Measurements from ENCODE around the gene ZNF469.

DNA sequence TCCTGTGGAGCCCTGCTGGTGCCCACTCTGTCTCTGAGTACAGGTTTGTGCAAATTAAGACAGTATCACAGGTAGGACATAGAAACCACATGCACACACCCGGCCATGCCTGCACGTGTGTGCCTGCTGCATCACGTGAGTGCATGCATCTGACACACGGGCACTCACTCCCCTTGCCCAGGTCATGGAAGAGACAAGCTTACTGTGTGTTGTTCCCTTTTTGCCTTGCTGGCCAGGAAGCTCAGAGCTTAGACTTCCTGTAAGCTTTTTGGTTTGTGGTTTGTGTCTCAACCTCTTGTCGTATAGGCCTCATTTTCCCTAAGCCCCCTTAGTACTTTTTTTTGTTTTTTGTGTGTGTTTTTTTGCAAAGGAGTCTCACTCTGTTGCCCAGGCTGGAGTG lies 25.0 kb downstream of the ZNF469 start:
- TF ChIP-seq REST (IDR thresholded peaks at IDR 0.05; ENCODE audit: borderline replicate concordance) = no peak
- TF ChIP-seq CTCF (IDR thresholded peaks at IDR 0.05; ENCODE audit: poor library complexity, severe bottlenecking) = no peak
- no peak for TF ChIP-seq RAD21 (conservative IDR thresholded peaks at IDR 0.05)
- TF ChIP-seq SMC3 (conservative IDR thresholded peaks at IDR 0.05; ENCODE audit: poor library complexity) = no peak
- no peak for TF ChIP-seq EZH2 (IDR thresholded peaks at IDR 0.05; ENCODE audit: borderline replicate concordance, insufficient read depth, low read length, poor library complexity, severe bottlenecking)

Data from neural cell (in vitro differentiated cells).